Anterior cingulate cortex (tissue), 58 donors: Measurements from ENCODE around the gene ALKBH7.
A peak's percentile ranks its signal among the peaks of the same experiment; 100 is the strongest.
"Not testable (repeated sequence)": the region's sequence is repeated elsewhere in the genome, so short reads cannot be mapped to it uniquely, and the experiment has no call there.

Experiments
- DNase-seq, 58 donors: peaks; one replicate each; lab custom pipeline; 2025; lab: John Stamatoyannopoulos, UW

The ALKBH7 gene, protein sequence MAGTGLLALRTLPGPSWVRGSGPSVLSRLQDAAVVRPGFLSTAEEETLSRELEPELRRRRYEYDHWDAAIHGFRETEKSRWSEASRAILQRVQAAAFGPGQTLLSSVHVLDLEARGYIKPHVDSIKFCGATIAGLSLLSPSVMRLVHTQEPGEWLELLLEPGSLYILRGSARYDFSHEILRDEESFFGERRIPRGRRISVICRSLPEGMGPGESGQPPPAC

DNA sequence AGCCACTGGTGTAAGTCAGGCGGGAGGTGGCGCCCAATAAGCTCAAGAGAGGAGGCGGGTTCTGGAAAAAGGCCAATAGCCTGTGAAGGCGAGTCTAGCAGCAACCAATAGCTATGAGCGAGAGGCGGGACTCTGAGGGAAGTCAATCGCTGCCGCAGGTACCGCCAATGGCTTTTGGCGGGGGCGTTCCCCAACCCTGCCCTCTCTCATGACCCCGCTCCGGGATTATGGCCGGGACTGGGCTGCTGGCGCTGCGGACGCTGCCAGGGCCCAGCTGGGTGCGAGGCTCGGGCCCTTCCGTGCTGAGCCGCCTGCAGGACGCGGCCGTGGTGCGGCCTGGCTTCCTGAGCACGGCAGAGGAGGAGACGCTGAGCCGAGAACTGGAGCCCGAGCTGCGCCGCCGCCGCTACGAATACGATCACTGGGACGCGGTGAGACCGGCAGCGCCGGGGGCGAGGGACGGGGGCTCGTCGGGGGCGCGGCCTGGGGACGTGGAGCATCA is at the start of gene ALKBH7:
TSS of gene ALKBH7 (plus strand) at position 201 of the 502 bp plus-strand sequence. CDS start at position 228, 27 bp downstream.
- DNase-seq, result peak; percentile 84 to 100 (median 97)

DNA sequence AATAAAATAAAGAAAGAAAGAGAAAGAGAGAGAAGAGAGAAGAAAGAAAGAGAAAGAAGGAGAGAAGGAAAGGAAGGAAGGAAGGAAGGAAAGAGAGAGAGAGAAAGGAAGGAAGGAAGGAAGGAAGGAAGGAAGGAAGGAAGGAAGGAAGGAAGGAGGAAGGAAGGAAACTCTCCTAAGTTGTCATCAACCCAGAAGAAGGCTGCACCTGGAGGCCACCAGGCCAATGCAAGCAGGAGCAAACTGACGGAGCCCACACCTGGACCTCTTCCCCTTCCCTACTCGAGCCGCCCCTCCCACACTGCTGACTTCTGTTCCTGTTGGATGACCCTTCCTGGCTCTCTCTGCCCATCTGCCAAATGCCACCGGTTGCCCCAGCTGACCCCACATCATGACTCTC is 47.8 kb upstream of the ALKBH7 start:
- no peak for DNase-seq

DNA sequence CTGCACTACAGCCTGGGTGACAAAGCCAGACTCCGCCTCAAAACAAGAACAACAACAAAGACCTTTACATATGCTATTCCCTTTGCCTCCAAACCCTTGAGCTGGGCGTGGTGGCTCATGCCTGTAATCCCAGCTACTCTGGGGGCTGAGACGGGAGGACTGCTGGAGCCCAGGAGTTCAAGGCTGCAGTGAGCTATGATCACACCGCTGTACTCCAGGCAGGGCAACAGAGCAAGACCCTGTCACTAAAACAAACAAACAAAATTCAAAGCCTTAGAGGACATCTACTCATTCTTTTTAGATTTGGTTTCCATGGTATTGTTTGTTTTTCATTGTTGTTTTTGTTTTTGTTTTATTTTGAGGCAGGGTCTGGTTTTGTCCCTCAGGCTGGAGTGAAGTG is 47.0 kb upstream of the ALKBH7 start:
- no peak for DNase-seq

DNA sequence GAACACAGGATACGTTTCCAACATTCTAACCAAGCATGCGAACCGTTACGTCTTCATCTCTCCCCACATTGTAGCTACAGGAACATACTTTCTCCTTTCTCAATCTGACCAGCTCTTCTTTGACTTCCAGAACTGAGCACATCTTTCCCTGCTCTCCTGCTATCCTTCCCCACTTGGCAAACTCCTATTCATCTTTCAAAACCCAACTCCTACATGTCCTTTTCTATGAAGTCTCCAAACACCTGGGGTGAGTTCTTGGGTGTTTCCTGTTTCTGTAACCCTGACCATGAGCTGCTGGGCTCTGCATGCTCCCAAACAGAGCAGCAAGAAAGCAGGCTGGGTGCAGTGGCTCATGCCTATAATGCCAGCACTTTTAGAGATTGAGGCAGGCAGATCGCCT is 45.8 kb upstream of the ALKBH7 start:
- no peak for DNase-seq

DNA sequence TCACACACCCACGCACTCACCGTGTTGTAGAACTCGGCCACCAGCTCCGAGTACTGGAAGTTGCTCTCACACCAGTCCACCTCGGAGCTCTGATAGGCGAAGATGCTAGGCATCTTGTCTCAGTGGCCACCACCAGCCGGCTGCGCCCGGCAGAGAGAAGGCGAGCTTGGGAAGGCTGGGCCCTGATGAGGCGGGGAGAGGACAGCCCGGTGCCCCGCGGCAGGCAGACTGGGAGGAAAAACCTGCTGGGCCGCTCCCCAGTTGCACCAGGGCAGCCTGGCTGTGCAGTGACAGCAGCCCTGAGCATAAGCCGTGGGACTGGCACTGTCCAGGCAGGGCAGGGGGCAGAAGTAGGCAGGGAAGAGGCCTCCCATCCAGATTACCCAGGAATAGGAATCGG is 39.2 kb upstream of the ALKBH7 start, which contains the start of gene ACER1:
TSS of gene ACER1 (minus strand) at position 174 of the 400 bp plus-strand sequence. CDS start at position 113, 61 bp downstream.
- DNase-seq, result no peak

DNA sequence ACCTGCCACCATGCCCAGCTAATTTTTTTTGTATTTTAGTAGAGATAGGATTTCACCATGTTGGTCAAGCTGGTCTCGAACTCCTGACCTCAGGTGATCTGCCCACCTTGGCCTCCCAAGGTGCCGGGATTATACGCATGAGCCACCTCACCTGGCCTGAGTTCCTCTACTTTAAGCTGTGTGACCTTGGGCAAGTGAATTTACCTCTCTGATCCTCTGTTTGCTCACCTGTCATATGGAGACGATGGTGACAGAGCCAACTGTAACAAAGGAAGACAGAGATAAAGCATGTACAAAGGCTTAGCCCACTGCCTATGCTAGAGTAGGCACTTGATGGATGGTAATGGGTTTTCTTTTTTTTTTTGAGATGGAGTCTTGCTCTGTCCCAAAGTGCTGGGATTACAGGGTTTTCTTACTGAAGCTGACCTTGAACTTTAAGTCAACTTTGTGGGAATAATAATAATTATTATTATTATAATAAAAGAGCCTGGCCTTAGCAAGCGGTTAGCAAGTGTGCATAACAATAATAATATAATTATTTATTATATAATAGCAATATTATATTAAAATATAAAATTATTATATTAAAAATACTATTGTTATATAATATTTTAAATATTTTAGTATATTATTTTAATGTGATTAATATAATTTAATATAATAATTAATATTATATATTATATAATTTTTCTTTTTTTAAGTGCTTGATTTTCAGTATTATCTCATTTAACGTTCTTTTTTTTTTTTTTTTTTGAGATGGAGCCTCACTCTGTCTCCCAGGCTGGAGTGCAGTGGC is 37.9 kb upstream of the ALKBH7 start:
- DNase-seq, result no peak

DNA sequence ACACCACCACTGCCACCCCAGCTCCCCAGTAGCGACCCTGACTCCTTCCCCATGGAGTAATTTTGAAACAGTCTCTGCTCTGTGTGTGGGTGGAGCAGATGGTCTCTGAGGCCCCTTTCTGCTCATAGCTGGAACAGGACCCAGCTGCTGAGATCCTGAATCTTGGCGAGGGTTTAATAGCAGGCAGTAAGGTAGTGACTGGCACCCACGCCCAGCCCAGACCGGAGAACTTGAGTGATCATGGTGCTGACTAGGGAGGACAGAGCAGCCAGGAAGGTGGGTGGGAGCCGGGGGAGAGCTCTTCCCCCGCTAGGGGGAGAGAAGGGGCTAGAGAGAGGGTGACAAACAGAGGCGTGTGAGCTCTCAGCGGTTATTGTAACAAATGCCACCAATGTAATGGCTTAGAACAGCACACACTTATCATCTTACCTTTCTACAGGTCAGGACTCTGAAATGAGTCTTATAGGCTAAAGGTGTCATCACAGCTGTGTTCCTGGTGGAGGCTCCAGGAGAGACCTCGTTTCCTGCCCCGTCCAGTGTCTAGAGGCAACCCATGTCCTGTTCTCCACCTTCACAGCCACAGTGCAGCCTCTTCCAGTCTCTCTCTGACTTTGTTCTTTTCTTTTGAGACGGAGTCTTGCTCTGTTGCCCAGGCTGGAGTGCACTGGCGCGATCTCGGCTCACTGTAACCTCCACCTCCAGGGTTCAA is 31.9 kb upstream of the ALKBH7 start:
- DNase-seq, result peak in 5 of 58 donors; percentile 1 to 12 (median 10)

DNA sequence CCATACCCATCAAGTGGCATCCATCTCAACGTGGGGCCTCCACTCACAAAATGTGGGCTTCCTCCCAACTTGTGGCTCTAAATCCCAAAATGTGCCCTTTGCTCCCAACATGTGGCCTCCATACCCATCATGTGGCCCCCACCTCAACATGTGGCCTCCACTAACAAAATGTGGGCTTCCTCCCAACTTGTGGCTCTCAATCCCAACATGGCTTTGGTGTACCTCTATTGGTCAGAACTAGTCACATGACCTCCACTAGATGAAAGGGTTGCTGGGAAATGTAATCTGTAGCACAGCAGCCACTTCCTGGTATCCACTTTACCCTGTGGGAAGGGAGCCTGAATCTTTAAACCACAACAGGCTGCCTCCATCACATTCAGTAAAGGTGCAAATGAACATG is 29.1 kb upstream of the ALKBH7 start:
- no peak for DNase-seq

DNA sequence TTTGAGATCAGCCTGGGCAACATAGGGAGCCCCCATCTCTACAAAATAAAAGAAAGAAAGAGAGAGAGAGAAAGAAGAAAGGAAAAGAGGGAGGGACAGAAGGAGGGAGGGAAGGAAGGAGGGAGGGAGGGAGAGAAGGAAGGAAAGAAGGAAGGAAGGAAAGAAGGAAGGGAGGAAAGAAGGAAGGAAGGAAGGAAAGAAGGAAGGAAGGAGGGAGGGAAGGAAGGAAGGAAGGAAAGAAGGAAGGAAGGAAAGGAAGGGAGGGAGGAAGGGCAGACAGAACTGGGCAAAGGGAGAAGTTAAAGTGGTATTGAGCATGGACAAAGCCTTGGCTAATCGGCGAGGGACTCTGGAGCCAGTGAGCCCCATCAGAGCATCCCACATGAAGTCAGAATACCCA is 23.3 kb upstream of the ALKBH7 start:
- not testable (repeated sequence) for DNase-seq

DNA sequence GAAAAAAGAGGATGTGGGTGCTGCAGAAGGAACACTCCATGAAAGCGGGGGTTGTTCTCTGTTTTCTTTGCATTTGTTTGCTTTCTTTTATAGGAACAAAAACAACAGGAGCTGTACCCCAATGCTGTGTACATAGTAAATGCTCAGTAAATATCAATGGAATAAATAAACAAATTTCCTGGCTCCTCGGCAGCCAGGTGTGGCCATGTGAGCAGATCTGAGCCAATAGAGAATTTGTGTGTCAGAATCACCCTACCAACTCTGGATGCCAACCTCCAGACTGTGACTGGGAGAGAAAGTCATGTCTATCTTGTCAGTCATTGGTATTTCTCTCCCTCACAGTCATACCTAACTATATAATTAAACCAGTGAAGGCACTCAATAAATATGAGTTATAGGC is 21.9 kb upstream of the ALKBH7 start:
- no peak for DNase-seq

DNA sequence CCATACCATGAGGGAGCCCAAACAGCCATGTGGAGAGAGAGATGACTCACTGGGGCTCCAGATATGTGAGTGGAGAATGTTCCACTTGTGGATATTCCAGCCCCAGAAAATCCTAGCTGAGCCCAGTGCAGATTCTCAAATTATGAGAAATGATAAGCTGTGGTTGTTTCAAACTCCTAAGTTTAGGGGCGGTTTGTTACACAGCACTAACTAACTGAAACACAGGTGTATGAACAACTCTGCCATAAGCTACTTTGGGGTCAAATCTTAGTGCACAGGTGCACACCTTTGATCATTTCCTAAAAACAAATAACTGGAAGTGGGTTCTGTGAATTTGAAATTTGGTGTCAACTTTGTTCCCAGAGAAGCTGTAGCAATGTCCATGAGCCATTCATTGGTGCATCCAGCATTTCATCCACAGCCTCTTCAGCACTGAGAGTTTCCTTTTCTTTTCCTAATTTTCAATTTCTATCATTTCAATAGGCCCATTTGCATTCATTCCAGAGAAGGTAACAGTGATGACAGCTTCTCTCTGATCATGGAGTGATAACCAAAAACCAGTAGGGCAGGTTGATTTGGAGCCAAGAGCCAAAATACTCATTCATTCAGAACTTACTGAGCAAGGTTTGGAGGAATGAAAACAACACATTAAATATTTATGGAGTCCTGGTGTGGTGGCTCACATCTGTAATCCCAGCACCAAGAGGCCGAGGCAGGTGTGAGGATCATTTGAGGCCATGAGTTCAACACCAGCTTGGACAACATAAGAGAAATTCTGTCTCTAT is 20.0 kb upstream of the ALKBH7 start:
- no peak for DNase-seq

DNA sequence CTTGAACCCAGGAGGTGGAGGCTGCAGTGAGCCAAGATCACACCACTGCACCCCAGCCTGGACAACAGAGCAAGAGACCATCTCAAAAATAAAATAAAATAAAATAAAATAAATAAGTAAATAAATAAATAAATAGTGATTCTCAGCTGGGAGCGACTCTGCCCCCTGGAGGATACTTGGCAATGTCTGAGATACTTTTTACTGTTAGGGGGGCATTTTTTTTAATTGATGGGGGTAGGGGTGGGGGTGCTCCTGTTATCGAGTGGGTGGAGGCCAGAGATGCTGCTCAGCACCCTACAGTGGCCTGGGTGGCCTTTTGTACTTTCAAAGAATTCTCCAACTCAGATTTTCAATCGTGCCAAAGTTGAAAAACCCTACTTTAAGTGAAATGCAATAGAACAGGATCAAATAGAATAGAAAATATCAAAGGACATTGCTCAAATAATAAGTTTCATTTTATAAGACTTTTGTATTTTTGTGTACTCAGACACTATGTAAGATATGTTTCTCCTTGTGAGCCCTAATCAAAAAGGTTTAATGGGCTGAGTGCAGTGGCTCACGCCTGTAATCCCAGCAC is 18.4 kb upstream of the ALKBH7 start:
- DNase-seq, result no peak

DNA sequence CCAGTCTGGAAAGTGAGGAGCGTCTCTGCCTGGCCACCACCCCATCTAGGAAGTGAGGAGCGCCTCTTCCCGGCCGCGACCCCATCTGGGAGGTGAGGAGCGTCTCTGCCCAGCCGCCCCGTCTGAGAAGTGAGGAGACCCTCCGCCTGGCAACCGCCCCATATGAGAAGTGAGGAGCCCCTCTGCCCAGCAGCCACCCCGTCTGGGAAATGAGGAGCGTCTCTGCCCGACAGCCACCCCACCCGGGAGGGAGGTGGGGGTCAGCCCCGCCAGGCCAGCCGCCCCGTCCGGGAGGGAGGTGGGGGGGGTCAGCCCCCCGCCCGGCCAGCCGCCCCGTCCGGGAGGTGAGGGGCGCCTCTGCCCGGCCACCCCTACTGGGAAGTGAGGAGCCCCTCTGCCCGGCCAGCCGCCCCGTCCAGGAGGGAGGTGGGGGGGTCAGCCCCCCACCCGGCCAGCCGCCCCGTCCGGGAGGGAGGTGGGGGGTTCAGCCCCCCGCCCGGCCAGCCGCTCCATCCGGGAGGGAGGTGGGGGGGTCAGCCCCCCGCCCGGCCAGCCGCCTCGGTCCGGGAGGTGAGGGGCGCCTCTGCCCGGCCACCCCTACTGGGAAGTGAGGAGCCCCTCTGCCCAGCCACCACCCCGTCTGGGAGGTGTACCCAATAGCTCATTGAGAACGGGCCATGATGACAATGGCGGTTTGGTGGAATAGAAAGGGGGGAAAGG is 17.1 kb upstream of the ALKBH7 start:
- not testable (repeated sequence) for DNase-seq

DNA sequence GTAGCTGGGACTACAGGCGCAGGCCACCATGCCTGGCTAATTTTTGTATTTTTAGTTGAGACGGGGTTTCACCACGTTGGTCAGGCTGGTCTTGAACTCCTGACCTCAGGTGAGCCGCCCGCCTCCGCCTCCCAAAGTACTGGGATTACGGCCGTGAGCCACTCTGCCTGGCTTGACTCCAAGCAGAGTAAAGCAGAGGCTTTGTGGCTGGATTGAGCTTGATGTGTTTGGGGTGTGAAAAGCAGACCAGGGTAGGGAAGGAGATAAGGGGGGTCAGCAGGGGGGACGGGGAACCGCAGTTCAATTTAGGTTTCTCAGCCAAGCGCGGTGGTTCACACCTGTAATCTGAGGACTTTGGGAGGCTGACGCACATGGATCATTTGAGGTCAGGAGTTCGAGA is 15.4 kb upstream of the ALKBH7 start:
- no peak for DNase-seq

DNA sequence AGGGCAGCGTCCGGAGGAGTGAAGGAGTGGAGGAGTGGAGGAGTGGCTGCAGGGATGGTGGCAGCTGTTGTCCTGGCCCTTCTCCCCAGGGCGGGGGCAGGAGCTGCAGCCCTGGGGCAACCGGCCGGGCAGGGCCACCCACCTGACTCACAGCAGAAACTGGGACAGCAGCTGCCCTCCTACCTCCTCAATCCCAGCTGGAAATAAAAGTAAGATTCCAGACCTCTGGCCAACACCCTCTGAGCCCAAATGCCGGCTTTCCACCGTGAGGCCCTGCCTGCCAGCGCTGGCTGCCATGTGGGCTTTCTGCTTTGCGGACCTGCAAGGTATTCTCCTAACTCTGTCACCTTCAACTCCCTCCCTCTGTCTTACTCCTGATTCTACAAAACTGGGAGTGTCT is 14.6 kb upstream of the ALKBH7 start:
- no peak for DNase-seq

DNA sequence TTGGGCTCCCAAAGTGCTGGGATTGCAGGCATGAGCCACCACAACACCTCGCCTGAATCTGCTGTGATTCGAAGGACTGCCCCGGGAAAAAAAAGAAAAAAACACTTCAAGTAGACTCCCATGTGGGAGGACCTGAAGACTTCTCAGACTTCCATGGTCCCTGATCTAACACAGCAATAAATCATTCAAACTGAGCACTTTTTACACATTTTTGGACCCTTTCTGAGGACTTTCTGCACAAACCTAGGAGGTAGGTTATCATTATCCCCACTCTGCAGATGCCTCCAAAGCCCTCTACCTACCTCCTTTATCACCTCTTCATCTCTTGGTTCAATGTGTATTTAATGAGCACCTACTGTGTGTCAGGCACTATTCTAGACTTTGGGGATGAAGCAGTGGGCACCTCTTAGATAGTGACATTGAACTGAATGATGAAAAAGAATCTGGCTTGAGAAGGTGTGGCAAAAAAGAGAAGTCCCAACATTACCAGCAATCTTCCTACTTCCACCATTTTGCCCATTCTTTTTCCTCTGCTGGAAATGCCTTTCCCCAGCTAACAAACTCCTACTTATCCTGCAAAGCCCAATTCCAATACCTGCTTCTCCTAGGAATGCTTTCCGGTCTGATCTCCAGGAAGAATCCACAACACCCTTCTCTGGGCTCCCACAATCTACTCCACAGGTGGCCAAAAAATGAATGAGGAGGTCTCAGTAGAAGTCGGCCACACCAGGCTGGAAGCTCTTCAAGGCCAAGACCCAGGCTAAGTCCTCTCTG is 12.8 kb upstream of the ALKBH7 start:
- DNase-seq, result no peak

DNA sequence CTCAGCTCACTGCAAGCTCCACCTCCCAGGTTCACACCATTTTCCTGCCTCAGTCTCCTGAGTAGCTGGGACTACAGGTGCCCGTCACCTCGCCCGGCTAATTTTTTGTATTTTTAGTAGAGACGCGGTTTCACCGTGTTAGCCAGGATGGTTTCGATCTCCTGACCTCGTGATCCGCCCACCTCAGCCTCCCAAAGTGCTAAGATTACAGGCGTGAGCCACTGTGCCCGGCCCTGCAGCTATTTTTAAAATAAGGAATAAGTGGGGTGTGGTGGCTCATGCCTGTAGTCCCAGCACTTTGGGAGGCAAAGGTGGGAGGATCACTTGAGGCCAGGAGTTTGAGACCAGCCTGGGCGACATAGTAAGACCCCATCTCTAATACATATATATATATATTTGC is 12.1 kb upstream of the ALKBH7 start:
- not testable (repeated sequence) for DNase-seq

DNA sequence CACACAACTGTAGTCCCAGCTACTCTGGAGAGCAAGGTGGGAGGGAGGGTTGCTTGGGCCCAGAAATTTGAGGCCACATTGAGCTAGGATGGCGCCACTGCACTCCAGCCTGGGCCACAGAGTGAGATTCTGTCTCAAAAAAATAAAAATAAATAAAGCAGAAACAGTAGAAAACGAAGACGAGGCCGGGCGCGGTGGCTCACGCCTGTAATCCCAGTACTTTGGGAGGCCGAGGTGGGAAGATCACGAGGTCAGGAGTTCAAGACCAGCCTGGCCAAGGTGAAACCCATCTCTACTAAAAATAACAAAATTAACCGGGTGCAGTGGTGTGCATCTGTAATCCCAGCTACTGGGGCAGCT is 11.8 kb upstream of the ALKBH7 start:
- not testable (repeated sequence) for DNase-seq

DNA sequence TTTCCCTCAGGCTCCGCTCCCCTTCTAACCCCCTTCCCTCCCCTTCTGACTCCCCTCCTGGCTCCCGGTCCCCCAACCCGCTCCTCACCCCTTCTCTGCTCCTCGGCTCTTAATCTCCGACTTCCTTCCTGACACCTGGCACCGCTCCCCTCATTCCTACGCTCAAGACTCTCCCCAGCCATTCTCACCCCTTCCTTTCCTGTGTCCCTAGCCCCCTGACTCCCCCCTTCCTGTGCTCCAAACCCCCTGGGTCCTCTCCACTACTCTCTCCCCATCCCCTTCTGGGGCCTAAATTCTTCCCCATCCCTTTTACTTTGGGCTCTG is 10.6 kb upstream of the ALKBH7 start:
- DNase-seq, result no peak
